ENCODE results near the gene CCDC73. TPM values are rescaled to one million over a fixed set of nuclear protein-coding genes. Genes with fewer than 3 reads are reported as not detected.
"Not testable (repeated sequence)": the region's sequence is repeated elsewhere in the genome, so short reads cannot be mapped to it uniquely, and the experiment has no call there.

The CCDC73 gene
- total RNA-seq, 1 donor from 2014 or later: not detected

DNA sequence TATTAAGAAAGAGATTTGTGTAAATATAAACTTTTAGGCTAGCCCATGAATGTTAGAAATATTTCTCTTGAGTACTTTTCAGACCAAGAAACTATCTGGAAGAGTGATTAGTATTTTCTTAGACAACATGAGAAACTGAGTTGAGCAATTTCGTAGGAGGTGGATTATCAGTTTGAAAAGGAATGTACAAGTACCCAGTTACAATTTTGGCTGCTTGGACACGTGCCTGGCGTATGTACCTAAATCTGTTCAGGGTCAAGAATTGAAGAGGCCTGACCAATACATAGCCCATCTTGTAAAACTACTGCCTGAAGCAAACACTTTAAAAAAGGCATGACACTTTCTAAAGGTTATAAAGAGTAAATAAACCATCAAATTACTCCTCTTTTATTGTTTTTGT lies 71.1 kb downstream of the CCDC73 start:
- DNase-seq (ENCODE audit: low spot score): no peak
- intact Hi-C loops (cut with DNase I): no loop called here
- ATAC-seq: no peak

- ATAC-seq (no peak), DNase-seq (ENCODE audit: low spot score) (no peak)
- intact Hi-C loops (cut with DNase I): no loop called here
Observed at GRCh38 chr11:32722255-32722654, 72.2 kb downstream of the CCDC73 start.

DNA sequence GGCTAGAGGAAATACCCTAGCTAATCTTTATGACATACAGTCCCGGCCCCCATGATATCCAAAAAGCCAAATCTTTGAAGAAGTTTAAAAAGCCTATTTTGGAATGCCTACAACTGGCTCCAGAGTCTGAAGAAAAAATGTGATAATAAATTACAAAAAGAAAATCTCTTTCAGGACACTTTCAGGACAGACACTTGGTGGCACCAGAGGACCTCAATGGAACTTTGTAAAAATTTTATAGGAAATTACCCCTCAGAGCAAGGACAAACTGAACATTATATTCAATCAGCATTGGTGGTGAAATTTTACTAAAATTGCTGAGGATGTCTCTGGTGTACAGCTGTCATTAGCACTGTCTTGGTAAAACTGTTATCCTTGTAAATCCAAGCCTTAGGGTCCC lies 81.0 kb downstream of the CCDC73 start:
- no peak for ATAC-seq
- DNase-seq (ENCODE audit: low spot score): no peak
- intact Hi-C loops (cut with DNase I): no loop called here

- ATAC-seq; DNase-seq (ENCODE audit: low spot score); intact Hi-C loops (cut with DNase I): not testable (repeated sequence)
Observed at GRCh38 chr11:32708978-32709377, 85.5 kb downstream of the CCDC73 start.

GRCh38 chr11:32706985-32707741 lies 87.3 kb downstream of the CCDC73 start:
- intact Hi-C loops (cut with DNase I): no loop called here
- ATAC-seq (no peak), DNase-seq (ENCODE audit: low spot score) (no peak)

- no peak for ATAC-seq
- no peak for DNase-seq (ENCODE audit: low spot score)
- intact Hi-C loops (cut with DNase I): no loop called here
Observed at GRCh38 chr11:32705309-32706033, 89.0 kb downstream of the CCDC73 start.

DNA sequence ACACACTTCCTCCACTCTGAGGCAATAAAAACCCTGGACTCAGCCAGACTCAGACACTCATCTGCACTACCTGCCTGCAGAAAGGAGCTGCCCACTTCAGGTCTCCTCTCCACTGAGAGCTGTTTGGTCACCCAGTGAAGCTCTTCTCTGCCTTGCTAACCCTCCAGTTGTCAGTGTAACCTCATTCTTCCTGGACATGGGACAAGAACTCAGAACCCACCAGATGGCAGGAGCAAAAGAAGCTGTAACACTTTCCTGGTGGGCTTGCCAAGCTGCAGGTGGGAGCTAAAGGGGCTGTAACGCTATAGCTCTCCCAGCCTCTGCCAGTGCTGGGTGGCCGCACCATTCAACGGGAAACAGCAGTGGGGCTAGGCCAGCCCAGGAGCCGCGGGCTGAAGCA lies 89.7 kb downstream of the CCDC73 start:
- ATAC-seq (no peak), DNase-seq (ENCODE audit: low spot score) (no peak)
- intact Hi-C loops (cut with DNase I): no loop called here

DNA sequence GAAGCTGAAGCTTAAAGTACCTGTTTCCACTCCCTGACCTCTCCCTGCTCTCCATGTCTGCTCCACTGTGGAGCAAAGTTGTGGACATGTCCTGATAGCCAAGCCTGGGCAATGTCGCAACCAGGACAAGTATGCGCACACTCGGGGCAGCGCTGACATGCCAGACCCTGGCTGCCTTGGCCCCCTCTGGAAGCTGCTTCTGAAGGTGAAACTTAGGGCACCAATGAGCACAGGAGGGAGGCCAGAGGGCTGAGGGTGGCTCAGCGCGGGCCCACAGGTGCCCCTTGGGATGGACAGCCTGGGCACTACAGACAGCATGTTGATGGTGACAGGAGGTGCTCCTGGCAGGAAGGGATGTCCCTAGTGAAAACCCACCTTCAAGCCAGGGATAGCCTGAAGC lies 90.2 kb downstream of the CCDC73 start:
- intact Hi-C loops (cut with DNase I): no loop called here
- DNase-seq (ENCODE audit: low spot score) (no peak), ATAC-seq (no peak)

DNA sequence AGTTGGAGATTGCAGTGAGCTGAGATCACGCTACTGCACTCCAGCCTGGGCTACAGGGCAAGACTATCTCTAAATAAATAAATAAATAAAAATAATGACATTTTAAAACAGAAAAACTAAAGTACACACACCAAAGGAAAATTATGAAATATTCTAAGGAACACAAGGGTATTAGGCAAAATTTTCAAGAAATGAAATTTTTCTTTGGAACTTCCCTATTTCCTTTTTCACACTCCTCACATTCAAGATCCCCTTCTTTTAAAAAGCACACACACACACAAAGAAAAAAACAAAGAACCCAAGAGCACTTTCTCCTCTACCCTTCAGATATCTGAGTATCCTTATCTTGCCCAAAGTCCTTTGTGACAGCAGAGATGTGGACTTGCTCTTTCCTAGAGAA lies 92.8 kb downstream of the CCDC73 start:
- ATAC-seq: no peak
- intact Hi-C loops (cut with DNase I): no loop called here
- no peak for DNase-seq (ENCODE audit: low spot score)

DNA sequence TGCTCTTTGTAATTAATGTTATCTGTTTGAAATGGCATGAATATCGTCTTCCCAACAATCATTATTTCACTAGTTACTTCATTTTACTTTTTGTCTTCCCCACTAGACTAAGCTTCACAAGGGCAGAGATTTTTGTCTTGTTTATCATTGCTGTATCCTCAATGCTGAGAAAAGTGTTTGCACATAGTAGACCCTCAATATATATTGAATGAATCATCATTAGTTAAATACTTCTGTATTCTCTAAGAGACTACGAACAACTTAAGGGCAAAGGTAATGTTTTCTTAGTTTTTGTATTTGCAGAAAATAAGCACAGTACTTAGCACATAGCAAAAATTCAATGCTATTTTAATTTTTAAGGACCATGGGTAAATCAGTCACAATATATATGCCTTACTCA lies 95.9 kb downstream of the CCDC73 start:
- intact Hi-C loops (cut with DNase I): no loop called here
- DNase-seq (ENCODE audit: low spot score) (no peak), ATAC-seq (no peak)

DNA sequence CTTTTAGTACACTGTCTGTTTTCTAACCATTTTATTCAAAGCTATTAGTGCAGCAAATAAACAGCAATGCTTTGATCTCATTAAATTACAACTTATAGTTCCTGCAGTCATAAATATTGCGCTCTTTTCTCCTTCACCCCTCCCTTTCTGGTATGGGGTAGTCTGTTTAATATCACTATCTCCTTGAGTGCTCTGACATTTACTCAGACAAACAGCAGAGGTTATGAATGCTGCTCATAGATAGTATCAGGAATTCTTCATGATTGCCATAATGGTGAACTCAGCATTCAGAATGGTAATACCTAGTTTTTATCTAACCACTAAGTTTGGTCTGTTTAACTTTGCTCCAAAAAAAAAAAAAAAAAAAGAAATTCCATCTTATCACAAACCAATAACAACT lies 123.4 kb downstream of the CCDC73 start:
- ATAC-seq (no peak), DNase-seq (ENCODE audit: low spot score) (no peak)
- intact Hi-C loops (cut with DNase I): no loop called here

- DNase-seq (ENCODE audit: low spot score) (no peak), ATAC-seq (no peak)
- intact Hi-C loops (cut with DNase I): no loop called here
Observed at GRCh38 chr11:32659672-32660071, 134.8 kb downstream of the CCDC73 start.

GRCh38 chr11:32658639-32659406 lies 135.6 kb downstream of the CCDC73 start:
- ATAC-seq: no peak
- intact Hi-C loops (cut with DNase I): no loop called here
- DNase-seq (ENCODE audit: low spot score): no peak

DNA sequence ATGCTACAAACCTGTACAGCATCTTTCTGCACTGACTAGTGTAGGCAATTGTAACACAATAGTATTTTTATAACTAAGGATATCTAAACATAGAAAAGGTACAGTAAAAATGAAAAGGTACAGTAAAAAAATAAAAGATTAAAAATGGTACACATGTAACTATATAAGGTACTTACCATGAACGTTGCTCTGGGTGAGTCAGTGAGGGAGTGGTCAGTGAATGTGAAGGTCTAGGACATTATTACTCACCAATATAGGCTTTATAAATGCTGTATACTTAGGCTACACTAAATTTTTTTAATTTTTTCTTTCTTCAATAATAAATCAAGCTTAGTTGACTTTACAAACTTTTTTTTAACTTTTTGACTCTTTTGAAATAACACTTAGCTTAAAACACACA lies 150.9 kb downstream of the CCDC73 start:
- ATAC-seq (no peak), DNase-seq (ENCODE audit: low spot score) (no peak)
- intact Hi-C loops (cut with DNase I): no loop called here

DNA sequence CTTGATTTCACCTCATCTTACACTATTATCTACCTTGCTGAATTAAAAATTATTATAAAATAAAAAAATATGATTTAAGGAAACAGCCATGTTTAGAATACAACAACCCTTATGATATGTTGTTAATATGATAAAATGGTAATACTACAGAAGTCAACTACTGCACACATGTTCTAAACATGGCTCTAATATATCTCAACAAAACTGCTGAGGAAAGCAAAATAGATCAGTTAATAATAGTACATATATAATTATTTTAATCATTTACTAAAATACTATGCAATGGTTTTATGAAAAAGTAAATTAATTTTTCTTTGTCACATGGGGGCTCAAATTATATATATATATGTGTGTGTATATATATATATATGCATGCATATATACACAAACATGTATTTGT lies 153.1 kb downstream of the CCDC73 start:
- DNase-seq (ENCODE audit: low spot score) (no peak), ATAC-seq (no peak)
- intact Hi-C loops (cut with DNase I): no loop called here

DNA sequence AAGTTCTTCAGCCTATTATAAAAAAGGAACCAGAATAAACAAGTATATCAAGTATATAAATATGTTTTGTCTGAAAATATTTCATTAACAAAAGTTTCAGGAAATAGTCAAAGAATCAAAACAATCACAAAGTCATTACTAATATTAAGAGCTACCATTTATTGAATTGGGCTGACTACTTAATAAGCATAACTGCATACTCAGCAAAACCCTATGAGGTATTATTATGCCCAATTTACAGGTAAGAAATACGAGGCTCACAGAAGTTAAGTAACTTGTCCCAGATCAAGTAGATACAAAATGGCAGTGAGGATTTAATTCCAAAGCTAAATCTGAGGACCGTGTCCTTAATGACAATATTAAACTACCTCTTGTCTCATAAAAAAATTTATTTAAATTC lies 158.6 kb downstream of the CCDC73 start:
- DNase-seq (ENCODE audit: low spot score) (no peak), ATAC-seq (no peak)
- intact Hi-C loops (cut with DNase I): no loop called here

- no peak for DNase-seq (ENCODE audit: low spot score)
- no peak for ATAC-seq
- intact Hi-C loops (cut with DNase I): no loop called here
Observed at GRCh38 chr11:32630844-32631243, 163.6 kb downstream of the CCDC73 start.

- intact Hi-C loops (cut with DNase I): no loop called here
- no peak for DNase-seq (ENCODE audit: low spot score)
- ATAC-seq: no peak
Observed at GRCh38 chr11:32616903-32617302, 177.6 kb downstream of the CCDC73 start.

GRCh38 chr11:32615422-32615821 lies 179.0 kb downstream of the CCDC73 start:
- intact Hi-C loops (cut with DNase I): no loop called here
- no peak for DNase-seq (ENCODE audit: low spot score)
- no peak for ATAC-seq

GRCh38 chr11:32613500-32614151 lies 180.8 kb downstream of the CCDC73 start:
- DNase-seq (ENCODE audit: low spot score): no peak
- intact Hi-C loops (cut with DNase I): no loop called here

More at GRCh38 chr11:32613500-32614151, 180.8 kb downstream of the CCDC73 start:
- no peak for ATAC-seq

All from sciatic nerve (tissue), 2 donors.